Heart left ventricle (tissue), 13 donors: ENCODE results near the gene IL1RAPL1.

ENCODE experiments used
- CTCF ChIP-seq, 12 donors: fragments of 200-600 bp; sonication (generic) in 4 of 12; IDR thresholded peaks; one replicate each; pipeline versions ENCODE4 v1.5.0 to v1.8.0; 2018 to 2022; ENCODE audit warnings: antibody characterized with exemption in 12 of 12, mild to moderate bottlenecking in 5 of 12
- POLR2A ChIP-seq, 2 donors: fragments of 450-650 bp; IDR thresholded peaks; one replicate each; pipeline ENCODE4 v1.6.1; 2017; ENCODE audit warnings: antibody characterized with exemption in 2 of 2, mild to moderate bottlenecking in 2 of 2, moderate library complexity in 2 of 2
- donor health status: ischemic (EF 13 %, LVEDD 7.1; RV severe dilation, severe dysfunction).
- donor health status: DM: no; HTN: yes; CAD: no.
- donor health status: DM: no; HTN: no; CAD: no.
- donor health status: ischemic (EF 25% LVEDD 6.9; RV normal size, moderate dysfunction).
- donor health status: ischemic (EF 25% LVEDD 5.7; RV mildly dilated, moderate dysfunction).
- donor health status: ischemic (EF 35%, LVEDD 5.7; RV mildly dilated, moderate dysfunction).
- donor health status: nonischemic (EF 11% LVEDD 7.7; RV severe dilation, severe dysfunction).
- donor health status: DM: yes; HTN: yes; CAD: no.
- donor health status: PGD.
- donor health status: ischemic (EF 29% LVEDD 5.4; RV normal size, mild dysfunction).
- donor health status: nonischemic (EF 23%, LVEDD 6.1; RV moderate dilation, normal function).

GRCh38 chrX:29541038-29541437 lies 953.8 kb downstream of the IL1RAPL1 start:
- no peak for TF ChIP-seq POLR2A (IDR thresholded peaks at IDR 0.05)
- TF ChIP-seq CTCF (IDR thresholded peaks at IDR 0.05), result no peak
